Caco-2 (cell line): ENCODE measurements around the gene THEMIS2. TPM values are rescaled to one million over a fixed set of nuclear protein-coding genes. Genes with fewer than 3 reads are reported as not detected.

ENCODE experiments used
- BruUV-seq: library from RNA; stranded (reverse); fragments of 400-500 nt; replicated peaks from 2 replicates; lab custom pipeline; 2021; lab: Mats Ljungman, UMichigan
- CTCF ChIA-PET: fragments of 300-600 bp; sonication (Branson Sonifier 250); formaldehyde crosslinking; loops from one replicate; lab custom pipeline; 2022; ENCODE audit warnings: antibody characterized with exemption; lab: Charles Lee
- POLR2A ChIA-PET: fragments of 300-600 bp; sonication (Branson Sonifier 250); formaldehyde crosslinking; loops from one replicate; lab custom pipeline; 2022; ENCODE audit warnings: antibody characterized with exemption; lab: Charles Lee
- DNase-seq, 2 experiments: peaks; one replicate each; pipeline versions ENCODE4 v3.0.0 to v3.0.0-alpha.2; 2020 to 2022
- H3K27me3 ChIP-seq: replicated peaks from 2 replicates; pipeline ENCODE4 v1.6.0; 2011; ENCODE audit warnings: low read length; ENCODE audit not compliant: control insufficient read depth, insufficient read depth
- H3K36me3 ChIP-seq: 2 replicates; pipeline ENCODE4 v1.5.1; 2011; ENCODE audit warnings: low read length; ENCODE audit not compliant: control insufficient read depth, insufficient read depth
- H3K4me1 ChIP-seq: fragments of 250-450 bp; sonication (Bioruptor Pico); 2 replicates; pipeline ENCODE4 v1.5.1; 2020; ENCODE audit warnings: mild to moderate bottlenecking
- H3K4me3 ChIP-seq: 2 replicates; pipeline ENCODE4 v1.5.1; 2011; ENCODE audit warnings: low read depth, mild to moderate bottlenecking, control low read depth, low read length
- H3K9me3 ChIP-seq: fragments of 250-450 bp; sonication (Bioruptor Pico); 2 replicates; pipeline ENCODE4 v1.5.1; 2020; ENCODE audit warnings: mild to moderate bottlenecking, moderate library complexity
- H3K27ac Mint-ChIP-seq: one replicate; pipeline ENCODE4 v1.8.0; 2022; ENCODE audit warnings: mixed read lengths; ENCODE audit not compliant: unreplicated experiment
- H3K27me3 Mint-ChIP-seq: one replicate; pipeline ENCODE4 v1.8.0; 2022; ENCODE audit warnings: mixed read lengths; ENCODE audit not compliant: insufficient read depth, unreplicated experiment
- H3K36me3 Mint-ChIP-seq: one replicate; pipeline ENCODE4 v1.8.0; 2022; ENCODE audit warnings: mild to moderate bottlenecking, mixed read lengths; ENCODE audit not compliant: insufficient read depth, unreplicated experiment
- H3K4me1 Mint-ChIP-seq: one replicate; pipeline ENCODE4 v1.8.0; 2022; ENCODE audit warnings: low read depth, mixed read lengths; ENCODE audit not compliant: unreplicated experiment
- H3K4me3 Mint-ChIP-seq: one replicate; pipeline ENCODE4 v1.8.0; 2022; ENCODE audit warnings: mild to moderate bottlenecking, moderate library complexity, mixed read lengths; ENCODE audit not compliant: unreplicated experiment
- H3K9me3 Mint-ChIP-seq: one replicate; pipeline ENCODE4 v1.8.0; 2022; ENCODE audit warnings: mixed read lengths; ENCODE audit not compliant: unreplicated experiment
- intact Hi-C: fragments of 100-400 bp; cut with micrococcal nuclease; formaldehyde crosslinking; loops from one replicate; pipeline ENCODE4 v1.10.0; 2022; ENCODE audit not compliant: unreplicated experiment
- total RNA-seq: library from RNA; stranded (reverse); gene quantifications from 2 replicates; pipeline ENCODE4 v1.2.3, GENCODE V29; 2022
- TF ChIP-seq, protein P1 (sequence below), 2 experiments: fragments of 200-600 bp in 1 of 2; IDR thresholded peaks; 1 replicate in 1 of 2; 2 replicates in 1 of 2; pipeline versions ENCODE4 v1.5.1 to v1.8.0; 2011 to 2022; ENCODE audit warnings: antibody characterized with exemption in 1 of 2, control low read depth in 1 of 2, inconsistent platforms in 1 of 2, low read depth in 1 of 2, low read length in 1 of 2, mild to moderate bottlenecking in 1 of 2, moderate library complexity in 1 of 2; ENCODE audit not compliant: insufficient read depth in 1 of 2, severe bottlenecking in 1 of 2, unreplicated experiment in 1 of 2

Gene THEMIS2
- total RNA-seq, 1 experiment from 2014 or later, result 0.59 TPM

DNA sequence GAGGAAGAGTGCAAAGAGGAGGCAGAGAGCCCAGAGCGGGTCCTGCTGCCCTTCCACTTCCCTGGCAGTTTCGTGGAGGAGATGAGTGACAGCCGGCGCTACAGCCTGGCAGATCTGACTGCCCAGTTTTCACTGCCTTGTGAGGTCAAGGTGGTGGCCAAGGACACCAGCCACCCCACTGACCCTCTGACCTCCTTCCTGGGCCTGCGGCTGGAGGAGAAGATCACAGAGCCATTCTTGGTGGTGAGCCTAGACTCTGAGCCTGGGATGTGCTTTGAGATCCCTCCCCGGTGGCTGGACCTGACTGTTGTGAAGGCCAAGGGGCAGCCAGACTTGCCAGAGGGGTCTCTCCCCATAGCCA is 10.2 kb downstream of the THEMIS2 start:
- no peaks in the 10 kb centered on the region for H3K4me1 Mint-ChIP-seq
- no peak overlapping the region for H3K27ac Mint-ChIP-seq
- Histone ChIP-seq H3K27me3 (no peaks in the 10 kb centered on the region), H3K9me3 (no peaks in the 10 kb centered on the region), H3K4me1 (no peaks in the 10 kb centered on the region), H3K36me3 (no peaks in the 10 kb centered on the region), H3K4me3 (no peak overlapping the region)
- H3K36me3 Mint-ChIP-seq, result peaks cover 13% of the 10 kb centered on the region
- CTCF ChIA-PET, result no interaction called here
- no peak overlapping the region for H3K4me3 Mint-ChIP-seq
- POLR2A ChIA-PET, result no interaction called here
- no TSS peak for BruUV-seq
- TF ChIP-seq, protein P1, sequence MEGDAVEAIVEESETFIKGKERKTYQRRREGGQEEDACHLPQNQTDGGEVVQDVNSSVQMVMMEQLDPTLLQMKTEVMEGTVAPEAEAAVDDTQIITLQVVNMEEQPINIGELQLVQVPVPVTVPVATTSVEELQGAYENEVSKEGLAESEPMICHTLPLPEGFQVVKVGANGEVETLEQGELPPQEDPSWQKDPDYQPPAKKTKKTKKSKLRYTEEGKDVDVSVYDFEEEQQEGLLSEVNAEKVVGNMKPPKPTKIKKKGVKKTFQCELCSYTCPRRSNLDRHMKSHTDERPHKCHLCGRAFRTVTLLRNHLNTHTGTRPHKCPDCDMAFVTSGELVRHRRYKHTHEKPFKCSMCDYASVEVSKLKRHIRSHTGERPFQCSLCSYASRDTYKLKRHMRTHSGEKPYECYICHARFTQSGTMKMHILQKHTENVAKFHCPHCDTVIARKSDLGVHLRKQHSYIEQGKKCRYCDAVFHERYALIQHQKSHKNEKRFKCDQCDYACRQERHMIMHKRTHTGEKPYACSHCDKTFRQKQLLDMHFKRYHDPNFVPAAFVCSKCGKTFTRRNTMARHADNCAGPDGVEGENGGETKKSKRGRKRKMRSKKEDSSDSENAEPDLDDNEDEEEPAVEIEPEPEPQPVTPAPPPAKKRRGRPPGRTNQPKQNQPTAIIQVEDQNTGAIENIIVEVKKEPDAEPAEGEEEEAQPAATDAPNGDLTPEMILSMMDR (IDR thresholded peaks at IDR 0.05; ENCODE audit: insufficient read depth in 1 of 2, low read depth in 1 of 2, low read length in 1 of 2, severe bottlenecking in 1 of 2, unreplicated experiment in 1 of 2), result no peak
- intact Hi-C loops, result no loop called here
- DNase-seq, result no peak
- H3K9me3 Mint-ChIP-seq, result no peaks in the 10 kb centered on the region
- no peaks in the 10 kb centered on the region for H3K27me3 Mint-ChIP-seq

DNA sequence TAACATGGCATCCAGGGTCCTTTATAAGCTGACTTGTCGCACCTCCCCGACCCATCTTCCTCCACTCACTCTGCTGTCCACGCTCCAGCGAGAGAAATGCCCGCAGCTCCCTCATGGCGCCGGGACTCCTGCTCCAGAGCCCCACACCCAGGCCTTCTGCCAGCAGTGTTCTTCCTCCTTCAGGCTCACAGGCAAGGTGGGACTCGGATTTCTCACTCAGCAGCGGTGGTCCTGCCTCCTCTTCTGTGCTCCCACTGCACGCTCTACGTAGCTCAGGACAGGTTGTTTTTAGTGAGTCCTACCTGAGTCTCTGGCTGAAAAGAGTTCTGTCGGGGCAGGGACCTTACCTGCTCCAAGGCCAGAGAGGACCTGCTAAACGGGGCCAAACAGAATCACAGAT is 11.2 kb downstream of the THEMIS2 start:
- Histone ChIP-seq H3K4me1 (no peaks in the 10 kb centered on the region), H3K4me3 (no peak overlapping the region), H3K27me3 (no peaks in the 10 kb centered on the region), H3K9me3 (no peaks in the 10 kb centered on the region), H3K36me3 (no peaks in the 10 kb centered on the region)
- Mint-ChIP-seq H3K4me3 (no peak overlapping the region), H3K27ac (no peak overlapping the region), H3K27me3 (no peaks in the 10 kb centered on the region), H3K4me1 (no peaks in the 10 kb centered on the region), H3K36me3 (peaks cover 17% of the 10 kb centered on the region), H3K9me3 (no peaks in the 10 kb centered on the region)
- BruUV-seq, result no TSS peak
- DNase-seq, result no peak
- intact Hi-C loops, result no loop called here
- TF ChIP-seq, protein P1 (IDR thresholded peaks at IDR 0.05; ENCODE audit: insufficient read depth in 1 of 2, low read depth in 1 of 2, low read length in 1 of 2, severe bottlenecking in 1 of 2, unreplicated experiment in 1 of 2), result no peak
- CTCF ChIA-PET, result interaction anchor here (0.6 kb wide), 1 partner anchor 50 kb away, joined by 4 read pairs; no protein-coding TSS in a partner anchor
- POLR2A ChIA-PET, result no interaction called here

DNA sequence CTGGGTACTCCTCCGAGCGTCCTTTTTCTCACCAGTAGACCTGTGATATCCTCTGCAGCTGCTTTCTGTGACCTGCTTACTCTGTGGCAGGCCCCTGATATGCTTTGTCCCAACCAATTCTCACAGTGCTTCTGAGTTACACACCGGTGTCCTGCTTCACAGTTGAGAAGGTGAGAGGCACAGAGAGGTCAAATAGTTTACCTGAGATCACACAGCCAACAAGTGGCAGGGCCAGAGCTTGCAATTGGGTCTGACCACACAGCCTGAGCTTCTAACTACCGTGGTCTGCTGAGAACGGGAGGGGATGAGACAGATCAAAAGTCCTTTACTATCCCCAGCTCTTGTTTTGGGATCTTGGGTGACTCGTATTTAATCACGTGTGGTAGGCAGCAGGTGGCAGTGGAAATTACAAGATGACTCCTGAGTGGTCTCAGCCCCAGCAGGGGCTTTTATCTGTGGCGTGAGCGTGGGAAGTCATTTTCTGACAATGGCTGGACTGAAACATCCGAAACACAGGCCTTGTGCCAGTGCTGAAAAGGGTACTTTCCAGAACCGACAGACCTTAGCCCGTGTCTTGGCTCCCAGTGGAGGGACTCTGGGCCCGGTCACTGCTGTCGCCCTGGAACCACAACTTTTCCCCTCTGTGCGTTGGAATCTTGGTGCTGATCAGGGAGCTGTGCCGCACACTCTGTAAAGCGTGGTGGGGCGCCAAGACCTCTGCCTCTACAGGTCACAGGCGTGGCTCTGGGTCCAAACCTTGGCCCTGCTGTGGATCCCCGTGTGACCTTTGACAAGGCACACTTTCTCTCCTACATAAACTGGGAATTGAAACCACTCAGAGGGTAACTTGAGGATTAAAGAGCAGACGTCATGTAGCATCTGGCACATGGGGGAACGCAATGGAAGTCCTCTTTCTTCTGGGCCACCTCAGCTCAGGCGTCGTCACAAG is 11.9 kb downstream of the THEMIS2 start:
- Mint-ChIP-seq H3K36me3 (peaks cover 17% of the 10 kb centered on the region), H3K4me3 (no peak overlapping the region), H3K27me3 (no peaks in the 10 kb centered on the region), H3K27ac (no peak overlapping the region), H3K9me3 (no peaks in the 10 kb centered on the region), H3K4me1 (no peaks in the 10 kb centered on the region)
- H3K9me3 ChIP-seq, result no peaks in the 10 kb centered on the region
- DNase-seq, result no peak
- no peak overlapping the region for H3K4me3 ChIP-seq
- TF ChIP-seq, protein P1 (IDR thresholded peaks at IDR 0.05; ENCODE audit: insufficient read depth in 1 of 2, low read depth in 1 of 2, low read length in 1 of 2, severe bottlenecking in 1 of 2, unreplicated experiment in 1 of 2), result no peak
- no TSS peak for BruUV-seq
- CTCF ChIA-PET, result interaction anchor here (0.6 kb wide), 1 partner anchor 49 kb away, joined by 4 read pairs; no protein-coding TSS in a partner anchor
- POLR2A ChIA-PET, result no interaction called here
- no peaks in the 10 kb centered on the region for H3K4me1 ChIP-seq
- H3K27me3 ChIP-seq, result no peaks in the 10 kb centered on the region
- H3K36me3 ChIP-seq, result no peaks in the 10 kb centered on the region
- intact Hi-C loops, result no loop called here
